GM12878 (cell line): ENCODE data around the gene TGIF2. TPM values are rescaled to one million over a fixed set of nuclear protein-coding genes. Genes with fewer than 3 reads are reported as not detected.

Source experiments
- ATAC-seq: fragments of 200-7000 bp; cut with Tn5 transposase; 3 replicates; pipeline ENCODE4 v1.9.1; 2020; ENCODE audit warnings: mild to moderate bottlenecking, moderate library complexity
- BruUV-seq: library from RNA; stranded (reverse); fragments of 400-500 nt; replicated peaks from 2 replicates; lab custom pipeline; 2021; lab: Mats Ljungman, UMichigan
- CTCF ChIA-PET: fragments of 300-600 bp; sonication (Branson Sonifier 250); formaldehyde crosslinking; extraction: SDS; loops from one replicate; lab custom pipeline; 2021; ENCODE audit warnings: inconsistent platforms; lab: Yijun Ruan, JAX
- POLR2A ChIA-PET: fragments of 350-600 bp; formaldehyde crosslinking; extraction: SDS; loops from one replicate; lab custom pipeline; 2021; ENCODE audit warnings: inconsistent platforms; lab: Charles Lee
- RAD21 ChIA-PET: fragments of 300-600 bp; sonication (Branson Sonifier 250); formaldehyde crosslinking; loops from one replicate; lab custom pipeline; 2023; ENCODE audit warnings: antibody characterized with exemption; ENCODE audit not compliant: unreplicated experiment; lab: Charles Lee
- SMC1A ChIA-PET: fragments of 300-600 bp; sonication (Branson Sonifier 250); formaldehyde crosslinking; loops from one replicate; lab custom pipeline; 2023; ENCODE audit not compliant: unreplicated experiment, uncharacterized antibody; lab: Charles Lee
- DNase-seq: peaks from one replicate; pipeline ENCODE4 v3.0.0-alpha.2; 2011; ENCODE audit warnings: low read depth, low spot score
- FAIRE-seq: peaks from 3 replicates; lab custom pipeline; 2011; peaks lifted over from hg19 to GRCh38; lab: Jason Lieb, UNC
- H2AFZ ChIP-seq: 2 replicates; pipeline ENCODE4 v1.6.0; 2011; ENCODE audit warnings: low read depth, low read length, control low read depth; ENCODE audit not compliant: control insufficient read depth
- H3K27ac ChIP-seq: 2 replicates; pipeline ENCODE4 v1.5.1; 2011; ENCODE audit warnings: control low read depth; ENCODE audit not compliant: control insufficient read depth, insufficient read depth
- H3K27me3 ChIP-seq, 2 experiments: replicated peaks in 1 of 2; 2 replicates each; pipeline versions ENCODE4 v1.6.0 to v1.6.1; 2011; ENCODE audit warnings: low read length in 1 of 2; ENCODE audit not compliant: control insufficient read depth in 2 of 2, insufficient read depth in 2 of 2
- H3K36me3 ChIP-seq, 2 experiments: 2 replicates each; pipeline ENCODE4 v1.5.1; 2011; ENCODE audit warnings: low read length in 1 of 2; ENCODE audit not compliant: control insufficient read depth in 2 of 2, insufficient read depth in 2 of 2
- H3K4me1 ChIP-seq: 2 replicates; pipeline ENCODE4 v1.6.1; 2011; ENCODE audit warnings: mild to moderate bottlenecking, low read length, moderate library complexity, mixed read lengths; ENCODE audit not compliant: control insufficient read depth, insufficient read depth
- H3K4me2 ChIP-seq: 2 replicates; pipeline ENCODE4 v1.6.0; 2011; ENCODE audit warnings: control low read depth; ENCODE audit not compliant: control insufficient read depth, insufficient read depth
- H3K4me3 ChIP-seq: fragments of 200-600 bp; sonication (generic); 2 replicates; pipeline ENCODE4 v1.5.1; 2016
- H3K79me2 ChIP-seq: 2 replicates; pipeline ENCODE4 v1.6.0; 2011; ENCODE audit warnings: low read length; ENCODE audit not compliant: control insufficient read depth, insufficient read depth
- H3K9ac ChIP-seq: 2 replicates; pipeline ENCODE4 v1.8.0; 2011; ENCODE audit warnings: low read length, control low read depth, mixed read lengths; ENCODE audit not compliant: control insufficient read depth, insufficient read depth
- H3K9me3 ChIP-seq: replicated peaks from 3 replicates; pipeline ENCODE4 v1.5.1; 2011; ENCODE audit warnings: mild to moderate bottlenecking, low read length; ENCODE audit not compliant: control insufficient read depth, insufficient read depth
- H4K20me1 ChIP-seq: 2 replicates; pipeline ENCODE4 v1.6.0; 2011; ENCODE audit not compliant: control insufficient read depth, insufficient read depth
- BACH1 ChIP-seq: fragments of 450-650 bp; IDR thresholded peaks from 2 replicates; pipeline ENCODE4 v1.6.1; 2017; ENCODE audit warnings: mild to moderate bottlenecking, borderline replicate concordance
- BRCA1 ChIP-seq: IDR thresholded peaks from 2 replicates; pipeline ENCODE4 v1.6.1; 2011; ENCODE audit warnings: low read depth, low read length, improper control_type of control experiment
- CBFB ChIP-seq: IDR thresholded peaks from 2 replicates; pipeline ENCODE4 v1.6.1; 2016; ENCODE audit warnings: antibody characterized with exemption, low read depth
- CEBPZ ChIP-seq: fragments of 150-350 bp; IDR thresholded peaks from 2 replicates; pipeline ENCODE4 v1.6.1; 2016; ENCODE audit warnings: low read depth, low read length
- CHD2 ChIP-seq: IDR thresholded peaks from 2 replicates; pipeline ENCODE4 v1.6.1; 2011; ENCODE audit warnings: low read depth, low read length, improper control_type of control experiment, borderline replicate concordance
- HDGF ChIP-seq: fragments of 450-650 bp; IDR thresholded peaks from 2 replicates; pipeline ENCODE4 v1.6.1; 2016; ENCODE audit warnings: antibody characterized with exemption
- KDM1A ChIP-seq: fragments of 200-600 bp; sonication (generic); IDR thresholded peaks from 2 replicates; pipeline ENCODE4 v1.6.1; 2016; ENCODE audit warnings: borderline replicate concordance
- MEF2B ChIP-seq: fragments of 450-650 bp; IDR thresholded peaks from 2 replicates; pipeline ENCODE4 v1.6.1; 2018; ENCODE audit warnings: mild to moderate bottlenecking, moderate library complexity; ENCODE audit not compliant: partially characterized antibody, poor library complexity, severe bottlenecking
- MTA3 ChIP-seq: IDR thresholded peaks from 2 replicates; pipeline ENCODE4 v1.6.1; 2012; ENCODE audit warnings: low read length, inconsistent platforms, borderline replicate concordance
- POLR2AphosphoS5 ChIP-seq: IDR thresholded peaks from 2 replicates; pipeline ENCODE4 v1.6.1; 2011; ENCODE audit warnings: mild to moderate bottlenecking, low read length, inconsistent platforms
- TCF7 ChIP-seq: IDR thresholded peaks from 2 replicates; pipeline ENCODE4 v1.6.1; 2014; ENCODE audit warnings: antibody characterized with exemption, borderline replicate concordance
- YBX1 ChIP-seq: fragments of 450-650 bp; IDR thresholded peaks from 2 replicates; pipeline ENCODE4 v1.6.1; 2016; ENCODE audit warnings: antibody characterized with exemption
- ZBED1 ChIP-seq: IDR thresholded peaks from 2 replicates; pipeline ENCODE4 v1.6.1; 2016; ENCODE audit warnings: borderline replicate concordance
- ZNF207 ChIP-seq: fragments of 450-650 bp; IDR thresholded peaks from 2 replicates; pipeline ENCODE4 v1.6.1; 2014; ENCODE audit warnings: antibody characterized with exemption, mild to moderate bottlenecking, borderline replicate concordance
- ZNF622 ChIP-seq: fragments of 450-650 bp; IDR thresholded peaks from 2 replicates; pipeline ENCODE4 v1.6.1; 2017; ENCODE audit warnings: mild to moderate bottlenecking, inconsistent platforms
- WGBS: methylation state at CpG from one replicate; pipeline ENCODE4 v1.1.6; 2016; ENCODE audit warnings: low lambda C conversion rate; ENCODE audit not compliant: insufficient replicate concordance, insufficient coverage; ENCODE audit errors: missing lambda C conversion rate; 5-methylcytosine and 5-hydroxymethylcytosine counted together
- in situ Hi-C: fragments of 300-500 bp; cut with MboI; formaldehyde crosslinking; loops from 9 replicates; pipeline ENCODE4 v1.14.3; 2018; ENCODE audit warnings: mixed read lengths
- intact Hi-C: fragments of 100-400 bp; cut with micrococcal nuclease; formaldehyde crosslinking; loops from one replicate; pipeline ENCODE4 v1.14.2; 2022; ENCODE audit not compliant: unreplicated experiment
- polyA plus RNA-seq, 11 experiments: library from polyadenylated mRNA; depleted of rRNA in 4 of 11; unstranded in 6 of 11; stranded (reverse) in 5 of 11; fragments of >200 nt; fragmentation: Nextera tagmentation in 4 of 11; fragmentation: Illumina TruSeq in 1 of 11; extraction: Ambion mirVana in 4 of 11; extraction: Trizol in 1 of 11; gene quantifications; 1 replicate in 1 of 11; 2 replicates in 10 of 11; pipeline versions ENCODE4 v1.2.1 to v1.2.3, GENCODE V29; 2011 to 2016; ENCODE audit warnings: inconsistent platforms in 2 of 11, missing spikeins in 2 of 11, low read depth in 1 of 11
- total RNA-seq, 4 experiments: library from RNA; depleted of rRNA in 3 of 4; stranded (reverse); fragments of >200 nt in 3 of 4; fragmentation: Illumina TruSeq in 1 of 4; extraction: Trizol in 1 of 4; gene quantifications; 2 replicates each; pipeline versions ENCODE4 v1.2.1 to v1.2.3, GENCODE V29; 2013 to 2021

Gene TGIF2
- total and polyA plus RNA-seq, 10 of the 15 experiments (the other 5 are each of a cell fraction or from before 2014, with no cell fraction given) = 13.1 to 47.1 (median 36.6) TPM

DNA sequence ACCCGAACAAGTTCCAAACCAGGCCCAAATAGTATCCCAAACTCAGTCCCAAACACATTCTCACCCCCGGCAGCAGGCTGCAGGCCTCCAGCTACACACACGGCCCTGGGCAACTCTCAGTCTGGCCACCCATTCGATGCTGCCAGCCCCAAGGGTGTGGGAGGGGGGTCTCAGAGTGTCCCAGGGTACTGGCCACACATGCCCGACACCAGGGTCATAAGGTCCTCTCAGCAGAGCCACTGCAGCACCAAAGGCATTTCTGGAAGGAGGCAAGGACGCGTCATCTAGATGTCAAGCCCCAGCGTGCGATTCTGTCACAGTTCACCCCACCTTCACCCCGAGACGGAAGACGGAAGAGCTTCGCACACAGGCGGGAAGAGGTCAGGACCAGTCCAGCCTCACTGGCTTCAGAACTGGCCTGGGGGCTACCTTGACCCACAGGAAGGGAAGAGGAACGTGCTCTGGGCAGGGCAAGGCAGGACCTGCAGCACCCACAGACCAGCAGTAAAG, 22.6 kb upstream of the TGIF2 start:
- Histone ChIP-seq H3K27ac (no peak overlapping the region), H3K4me3 (no peak overlapping the region), H3K9ac (no peak overlapping the region), H3K79me2 (no peaks in the 10 kb centered on the region), H3K36me3 (no peaks in the 10 kb centered on the region), H2AFZ (no peak overlapping the region), H3K27me3 (no peaks in the 10 kb centered on the region), H3K4me2 (no peak overlapping the region), H3K9me3 (no peaks in the 10 kb centered on the region), H4K20me1 (no peaks in the 10 kb centered on the region), H3K4me1 (no peaks in the 10 kb centered on the region; the same call in 1 of the 2 replicates)
- ATAC-seq = no peak
- ChIA-PET CTCF (interaction anchor here (0.8 to 1.4 kb wide), 3 partner anchors 41 to 204 kb away, joined by 3 to 6 read pairs (median 5); no protein-coding TSS in a partner anchor), SMC1A (no interaction called here), RAD21 (no interaction called here), POLR2A (interaction anchor here (0.6 kb wide), 1 partner anchor 228 kb away, joined by 4 read pairs; no protein-coding TSS in a partner anchor)
- no peak for DNase-seq
- in situ Hi-C loops = no loop called here
- WGBS = 71% methylated on average over 15 of the region's 15 CpGs
- TF ChIP-seq ZNF622 (no peak), CBFB (no peak), YBX1 (no peak), TCF7 (no peak), BACH1 (no peak), MEF2B (no peak), KDM1A (no peak), ZBED1 (no peak), BRCA1 (no peak), HDGF (no peak), CHD2 (no peak), MTA3 (no peak), CEBPZ (no peak), POLR2AphosphoS5 (no peak), ZNF207 (no peak)
- no TSS peak for BruUV-seq
- intact Hi-C loops = no loop called here
- FAIRE-seq = no peak
